Retinal pigment epithelial cell (primary cell): ENCODE data around the gene G6PD.
A peak's percentile ranks its signal among the peaks of the same experiment; 100 is the strongest.
"Not testable (repeated sequence)": the region's sequence is repeated elsewhere in the genome, so short reads cannot be mapped to it uniquely, and the experiment has no call there.

Experiments used
- DNase-seq: peaks from one replicate; pipeline ENCODE4 v3.0.0-alpha.2; 2010; ENCODE audit warnings: low read depth
- H3K4me3 ChIP-seq: 2 replicates; pipeline ENCODE4 v1.5.1; 2011; ENCODE audit warnings: mild to moderate bottlenecking, low read length, control low read depth, moderate library complexity
- TF ChIP-seq, protein P1 (sequence below): conservative IDR thresholded peaks from 2 replicates; pipeline ENCODE4 v1.5.1; 2011; ENCODE audit warnings: low read depth, low read length, control low read depth, inconsistent platforms

G6PD gene

DNA sequence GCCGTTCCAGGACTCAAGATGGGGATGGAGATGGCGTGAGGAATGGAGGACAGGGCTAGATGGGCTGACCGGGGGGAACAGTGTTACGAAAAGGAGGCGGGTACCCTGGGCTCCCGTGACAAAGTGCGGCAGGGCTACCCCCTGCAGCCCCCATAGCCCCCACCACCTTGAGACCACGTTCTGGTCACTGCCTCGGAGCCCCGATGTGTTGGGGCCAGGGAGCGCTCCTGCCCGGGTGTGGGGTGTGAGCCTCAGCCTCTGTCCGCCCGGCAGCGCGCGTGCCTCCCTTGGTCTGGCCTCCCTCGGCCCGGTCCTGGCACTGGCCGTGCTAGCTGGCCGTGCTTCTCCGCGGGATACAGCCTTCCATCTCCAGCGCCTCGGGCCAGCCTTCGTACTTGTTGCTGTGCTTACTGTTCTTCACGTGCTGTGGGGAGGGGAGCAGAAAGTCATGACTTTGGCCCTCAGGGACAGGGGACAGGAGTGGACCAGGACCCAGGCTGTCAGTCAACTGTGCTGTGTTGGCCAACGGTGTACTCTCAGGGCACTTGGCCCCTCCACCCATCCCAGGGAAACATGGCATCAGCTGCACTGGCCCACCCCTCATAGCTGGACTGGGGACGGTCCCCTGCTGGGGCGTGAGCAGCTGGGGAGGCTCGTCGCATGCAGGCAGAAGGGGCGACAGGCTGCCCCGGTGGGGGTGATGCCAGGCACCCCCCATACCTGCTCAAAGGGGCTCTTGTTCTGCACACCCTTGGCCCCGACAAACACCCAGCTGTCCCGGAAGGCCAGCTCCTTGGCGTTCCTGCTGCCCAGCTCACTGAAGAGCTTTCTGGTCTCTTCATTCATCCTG is 39.9 kb downstream of the G6PD start:
- no peak overlapping the region for H3K4me3 ChIP-seq
- DNase-seq = no peak
- TF ChIP-seq, protein P1, sequence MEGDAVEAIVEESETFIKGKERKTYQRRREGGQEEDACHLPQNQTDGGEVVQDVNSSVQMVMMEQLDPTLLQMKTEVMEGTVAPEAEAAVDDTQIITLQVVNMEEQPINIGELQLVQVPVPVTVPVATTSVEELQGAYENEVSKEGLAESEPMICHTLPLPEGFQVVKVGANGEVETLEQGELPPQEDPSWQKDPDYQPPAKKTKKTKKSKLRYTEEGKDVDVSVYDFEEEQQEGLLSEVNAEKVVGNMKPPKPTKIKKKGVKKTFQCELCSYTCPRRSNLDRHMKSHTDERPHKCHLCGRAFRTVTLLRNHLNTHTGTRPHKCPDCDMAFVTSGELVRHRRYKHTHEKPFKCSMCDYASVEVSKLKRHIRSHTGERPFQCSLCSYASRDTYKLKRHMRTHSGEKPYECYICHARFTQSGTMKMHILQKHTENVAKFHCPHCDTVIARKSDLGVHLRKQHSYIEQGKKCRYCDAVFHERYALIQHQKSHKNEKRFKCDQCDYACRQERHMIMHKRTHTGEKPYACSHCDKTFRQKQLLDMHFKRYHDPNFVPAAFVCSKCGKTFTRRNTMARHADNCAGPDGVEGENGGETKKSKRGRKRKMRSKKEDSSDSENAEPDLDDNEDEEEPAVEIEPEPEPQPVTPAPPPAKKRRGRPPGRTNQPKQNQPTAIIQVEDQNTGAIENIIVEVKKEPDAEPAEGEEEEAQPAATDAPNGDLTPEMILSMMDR = no peak

DNA sequence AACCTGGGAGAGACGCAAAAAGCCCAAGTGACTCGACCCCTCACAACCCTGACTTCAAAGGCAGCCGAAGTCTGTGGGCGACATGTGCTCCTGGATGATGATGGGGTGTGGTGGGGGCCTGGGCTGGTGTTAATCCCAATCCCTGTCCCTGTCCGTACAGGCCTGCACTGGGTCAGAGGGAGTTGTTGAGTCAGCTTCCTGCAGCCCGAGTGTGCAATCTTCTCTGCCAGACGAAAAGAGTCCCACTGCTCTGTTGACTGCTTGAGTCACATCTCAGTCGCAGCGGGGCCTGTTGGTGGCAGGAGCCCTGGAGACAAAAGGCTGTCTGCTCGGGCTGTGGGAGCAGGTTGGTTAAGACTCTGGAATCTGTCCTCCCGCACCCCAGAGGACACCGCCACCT is 40.9 kb downstream of the G6PD start:
- peak; percentile 14 for DNase-seq
- H3K4me3 ChIP-seq = no peak overlapping the region
- TF ChIP-seq, protein P1 = no peak

DNA sequence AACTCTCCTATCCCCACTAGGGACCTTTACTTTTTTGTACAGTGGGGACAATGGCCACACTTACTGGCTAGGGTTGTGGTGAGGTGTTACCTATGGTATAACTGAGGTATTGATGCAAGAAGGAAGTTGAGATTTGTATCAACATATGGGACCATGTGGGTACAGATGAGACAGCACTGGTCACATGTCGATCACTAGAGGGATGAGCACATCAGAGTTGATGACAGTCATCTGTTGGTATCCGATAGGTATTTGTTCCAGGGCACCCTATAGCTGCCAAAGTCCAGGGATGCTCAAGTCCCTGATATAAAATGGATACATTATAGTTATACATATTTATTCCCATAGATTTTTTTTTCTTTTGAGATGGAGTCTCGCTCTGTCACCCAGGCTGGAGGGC is 43.7 kb downstream of the G6PD start:
- no peak overlapping the region for H3K4me3 ChIP-seq
- TF ChIP-seq, protein P1 = no peak

DNA sequence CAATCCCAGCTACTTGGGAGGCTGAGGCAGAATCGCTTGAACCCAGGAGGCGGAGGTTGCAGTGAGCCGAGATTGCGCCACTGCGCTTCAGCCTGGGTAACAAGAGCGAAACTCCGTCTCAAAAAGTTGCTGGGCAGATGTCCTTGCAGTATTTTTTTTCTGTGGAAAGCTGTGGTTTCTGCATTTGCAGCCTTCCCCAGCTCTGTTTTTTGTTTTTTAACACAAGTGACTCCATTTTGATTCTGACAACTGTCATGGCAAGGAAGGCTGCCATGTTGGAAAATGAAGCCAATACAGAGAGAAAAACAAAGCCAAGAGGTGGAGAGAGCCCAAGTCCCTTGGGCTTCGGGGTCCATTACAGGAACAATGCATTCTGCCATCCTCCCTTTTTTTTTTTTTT is 44.5 kb downstream of the G6PD start:
- TF ChIP-seq, protein P1 = no peak
- no peak overlapping the region for H3K4me3 ChIP-seq
- DNase-seq = no peak

More for the DNA sequence above, 43.7 kb downstream of the G6PD start:
- DNase-seq = no peak

DNA sequence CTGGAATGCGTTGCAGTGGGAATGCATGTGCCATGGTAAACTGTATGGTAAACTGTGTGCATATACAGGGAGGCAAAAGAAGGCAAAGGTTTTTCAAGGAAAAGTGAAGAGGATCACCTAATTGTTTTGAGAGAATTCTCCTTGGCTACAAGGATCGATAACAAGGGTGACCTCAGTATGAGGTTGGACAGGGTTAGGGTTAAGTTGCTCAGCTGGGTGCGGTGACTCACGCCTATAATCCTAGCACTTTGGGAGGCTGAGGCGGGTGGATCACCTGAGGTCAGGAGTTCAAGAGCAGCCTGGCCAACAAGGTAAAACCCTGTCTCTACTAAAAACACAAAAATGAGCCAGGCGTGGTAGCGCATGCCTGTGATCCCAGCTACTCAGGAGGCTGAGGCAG is 45.2 kb downstream of the G6PD start:
- not testable (repeated sequence) for DNase-seq, H3K4me3 ChIP-seq

DNA sequence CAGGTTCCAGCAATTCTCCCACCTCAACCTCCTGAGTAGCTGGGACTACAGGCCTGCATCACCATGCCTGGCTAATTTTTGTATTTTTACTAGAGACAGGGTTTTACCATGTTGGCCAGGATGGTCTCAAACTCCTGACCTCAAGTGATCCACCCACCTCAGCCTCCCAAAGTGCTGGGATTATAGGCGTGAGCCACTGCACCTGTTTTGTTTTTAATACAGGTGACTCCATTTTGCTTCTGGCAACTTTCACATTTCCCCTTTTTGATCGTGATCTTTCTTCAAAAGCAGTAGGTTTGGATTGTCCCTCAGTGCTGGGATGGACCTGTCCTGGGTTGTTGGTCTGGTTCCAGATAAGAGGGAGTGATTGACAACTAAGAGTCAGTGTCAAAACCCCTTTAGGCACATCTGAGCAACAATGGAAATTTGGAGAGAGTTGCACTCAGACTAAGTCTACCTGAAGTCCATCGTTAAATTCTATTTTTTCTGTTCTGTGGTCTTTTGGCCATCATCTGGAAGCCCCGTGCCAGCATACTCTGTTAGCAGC is 50.0 kb downstream of the G6PD start:
- H3K4me3 ChIP-seq, DNase-seq: not testable (repeated sequence)

DNA sequence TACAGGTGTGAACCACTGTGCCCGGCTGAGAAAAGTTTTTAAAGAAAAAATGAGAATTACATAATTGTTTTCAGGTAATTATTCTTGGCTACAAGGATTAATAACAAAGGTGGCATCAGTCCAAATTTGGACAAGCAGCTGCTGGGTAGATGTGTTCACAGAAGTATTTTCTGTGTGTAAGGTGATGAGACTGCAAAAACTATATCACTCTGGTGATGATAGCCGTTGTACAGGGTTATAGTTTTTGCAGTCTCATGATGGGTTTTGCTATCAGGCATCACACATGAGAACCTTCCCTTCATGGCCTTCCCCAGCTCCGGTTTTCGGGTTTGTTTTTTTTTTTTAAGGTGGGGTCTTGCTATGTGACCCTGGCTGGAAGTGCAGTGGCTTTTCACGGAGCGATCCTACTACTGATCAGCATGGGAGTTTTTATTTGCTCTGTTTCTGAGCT is 51.1 kb downstream of the G6PD start:
- TF ChIP-seq, protein P1 = no peak
- no peak for DNase-seq
- no peak overlapping the region for H3K4me3 ChIP-seq

DNA sequence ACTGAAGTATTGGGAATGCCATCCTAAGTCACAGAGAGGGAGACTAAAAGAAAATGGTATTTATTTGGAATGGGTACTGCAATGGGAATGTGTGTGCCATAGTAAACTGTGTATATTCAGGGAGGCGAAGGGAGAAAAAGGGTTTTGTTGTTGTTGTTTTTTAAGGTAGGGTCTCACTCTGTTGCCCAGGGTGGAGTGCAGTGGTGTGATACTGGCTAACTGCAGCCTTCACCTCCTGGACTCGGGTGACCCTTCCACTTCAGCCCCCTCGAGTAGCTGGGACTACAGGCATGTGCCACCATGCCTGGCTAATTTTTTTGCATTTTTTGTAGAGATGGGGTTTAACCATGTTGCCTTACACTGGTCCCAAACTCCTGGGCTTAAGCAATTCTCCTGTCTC is 51.9 kb downstream of the G6PD start:
- TF ChIP-seq, protein P1 = no peak
- no peak for DNase-seq
- no peak overlapping the region for H3K4me3 ChIP-seq
